Liver (tissue), 3 donors: Measurements from ENCODE around the gene CUBN.

ENCODE experiments used
- GABPA ChIP-seq, 2 donors: IDR thresholded peaks in 1 of 2; conservative IDR thresholded peaks in 1 of 2; 2 replicates each; pipeline ENCODE4 v1.6.1; 2016; ENCODE audit warnings: antibody characterized with exemption in 2 of 2, mild to moderate bottlenecking in 1 of 2, moderate library complexity in 1 of 2
- RAD21 ChIP-seq, 2 donors: IDR thresholded peaks; 2 replicates each; pipeline ENCODE4 v1.6.1; 2016; ENCODE audit warnings: antibody characterized with exemption in 2 of 2, mild to moderate bottlenecking in 2 of 2
- RXRA ChIP-seq, 2 donors: IDR thresholded peaks; 2 replicates each; pipeline ENCODE4 v1.6.1; 2017 to 2018; ENCODE audit warnings: antibody characterized with exemption in 2 of 2, mild to moderate bottlenecking in 1 of 2
- TAF1 ChIP-seq: conservative IDR thresholded peaks from 2 replicates; pipeline ENCODE4 v1.6.1; 2016; ENCODE audit warnings: antibody characterized with exemption, mild to moderate bottlenecking
- YY1 ChIP-seq: IDR thresholded peaks from 2 replicates; pipeline ENCODE4 v1.6.1; 2016; ENCODE audit warnings: antibody characterized with exemption, mild to moderate bottlenecking
- TF ChIP-seq, protein P1 (sequence below): fragments of 150-350 bp; IDR thresholded peaks from 2 replicates; pipeline ENCODE4 v1.5.1; 2017; ENCODE audit warnings: improper control_type of control experiment, low read depth, low read length; ENCODE audit not compliant: missing input control
- TF ChIP-seq, protein P2 (sequence below): IDR thresholded peaks from 2 replicates; pipeline ENCODE4 v1.6.1; 2016; ENCODE audit warnings: antibody characterized with exemption
- donor health status: healthy.
- donor health status: healthy.

DNA sequence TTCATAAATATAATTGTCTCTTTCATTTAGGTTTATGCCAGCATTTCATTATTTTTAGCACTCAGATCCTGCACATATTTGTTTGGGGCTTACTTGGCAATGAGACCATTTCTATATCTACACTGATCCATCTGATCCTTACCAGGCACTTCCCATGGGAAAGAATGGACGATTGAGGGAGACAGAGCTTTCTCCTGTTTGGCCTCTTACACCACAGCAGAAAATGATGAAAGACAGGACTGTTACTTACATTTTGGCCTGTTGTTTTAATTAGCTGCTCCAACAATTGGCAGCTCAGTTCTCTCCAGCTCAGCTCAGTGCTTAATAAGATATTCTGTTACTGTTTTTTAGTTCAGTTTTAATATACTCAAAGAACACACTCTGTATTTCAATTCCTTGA lies 234.8 kb downstream of the CUBN start:
- TF ChIP-seq, protein P1, sequence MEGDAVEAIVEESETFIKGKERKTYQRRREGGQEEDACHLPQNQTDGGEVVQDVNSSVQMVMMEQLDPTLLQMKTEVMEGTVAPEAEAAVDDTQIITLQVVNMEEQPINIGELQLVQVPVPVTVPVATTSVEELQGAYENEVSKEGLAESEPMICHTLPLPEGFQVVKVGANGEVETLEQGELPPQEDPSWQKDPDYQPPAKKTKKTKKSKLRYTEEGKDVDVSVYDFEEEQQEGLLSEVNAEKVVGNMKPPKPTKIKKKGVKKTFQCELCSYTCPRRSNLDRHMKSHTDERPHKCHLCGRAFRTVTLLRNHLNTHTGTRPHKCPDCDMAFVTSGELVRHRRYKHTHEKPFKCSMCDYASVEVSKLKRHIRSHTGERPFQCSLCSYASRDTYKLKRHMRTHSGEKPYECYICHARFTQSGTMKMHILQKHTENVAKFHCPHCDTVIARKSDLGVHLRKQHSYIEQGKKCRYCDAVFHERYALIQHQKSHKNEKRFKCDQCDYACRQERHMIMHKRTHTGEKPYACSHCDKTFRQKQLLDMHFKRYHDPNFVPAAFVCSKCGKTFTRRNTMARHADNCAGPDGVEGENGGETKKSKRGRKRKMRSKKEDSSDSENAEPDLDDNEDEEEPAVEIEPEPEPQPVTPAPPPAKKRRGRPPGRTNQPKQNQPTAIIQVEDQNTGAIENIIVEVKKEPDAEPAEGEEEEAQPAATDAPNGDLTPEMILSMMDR, result no peak
- TF ChIP-seq RAD21 (IDR thresholded peaks at IDR 0.05), result no peak
- no peak for TF ChIP-seq YY1
- TF ChIP-seq, protein P2, sequence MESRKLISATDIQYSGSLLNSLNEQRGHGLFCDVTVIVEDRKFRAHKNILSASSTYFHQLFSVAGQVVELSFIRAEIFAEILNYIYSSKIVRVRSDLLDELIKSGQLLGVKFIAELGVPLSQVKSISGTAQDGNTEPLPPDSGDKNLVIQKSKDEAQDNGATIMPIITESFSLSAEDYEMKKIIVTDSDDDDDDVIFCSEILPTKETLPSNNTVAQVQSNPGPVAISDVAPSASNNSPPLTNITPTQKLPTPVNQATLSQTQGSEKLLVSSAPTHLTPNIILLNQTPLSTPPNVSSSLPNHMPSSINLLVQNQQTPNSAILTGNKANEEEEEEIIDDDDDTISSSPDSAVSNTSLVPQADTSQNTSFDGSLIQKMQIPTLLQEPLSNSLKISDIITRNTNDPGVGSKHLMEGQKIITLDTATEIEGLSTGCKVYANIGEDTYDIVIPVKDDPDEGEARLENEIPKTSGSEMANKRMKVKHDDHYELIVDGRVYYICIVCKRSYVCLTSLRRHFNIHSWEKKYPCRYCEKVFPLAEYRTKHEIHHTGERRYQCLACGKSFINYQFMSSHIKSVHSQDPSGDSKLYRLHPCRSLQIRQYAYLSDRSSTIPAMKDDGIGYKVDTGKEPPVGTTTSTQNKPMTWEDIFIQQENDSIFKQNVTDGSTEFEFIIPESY, result no peak
- no peak for TF ChIP-seq GABPA (IDR thresholded peaks at IDR 0.05 in 1 of 2, conservative IDR thresholded peaks at IDR 0.05 in 1 of 2)
- TF ChIP-seq TAF1, result no peak
- no peak for TF ChIP-seq RXRA (IDR thresholded peaks at IDR 0.05)
